Measurements from ENCODE around the gene COX18.

COX18 gene

GRCh38 chr4:73075832-73076231, 6.3 kb upstream of the COX18 start:
- H3K79me2 ChIP-seq (ENCODE audit: insufficient read depth, low read length): no peaks in the 10 kb centered on the region
- H3K27me3 ChIP-seq (ENCODE audit: insufficient read depth, low read length): no peaks in the 10 kb centered on the region
- H3F3A ChIP-seq (ENCODE audit: insufficient read depth, low read length): peaks cover 10% of the 10 kb centered on the region; the same call in 1 of the 2 replicates
- no peak for TF ChIP-seq CTCF (IDR thresholded peaks at IDR 0.05; ENCODE audit: low read length)
- no peak for TF ChIP-seq EZH2 (IDR thresholded peaks at IDR 0.05; ENCODE audit: borderline replicate concordance, low read length)
- no peak overlapping the region for H3K27ac ChIP-seq (ENCODE audit: low read depth, low read length, poor library complexity, severe bottlenecking)
- H3K36me3 ChIP-seq (ENCODE audit: insufficient read depth, low read length): peaks cover 66% of the 10 kb centered on the region
- H3K4me1 ChIP-seq (ENCODE audit: insufficient read depth, low read length, severe bottlenecking): no peaks in the 10 kb centered on the region
- no peak overlapping the region for H3K4me3 ChIP-seq (ENCODE audit: low read depth, low read length, poor library complexity, severe bottlenecking)
- no peaks in the 10 kb centered on the region for H3K9me3 ChIP-seq (ENCODE audit: low read length)
- no peaks in the 10 kb centered on the region for H4K20me1 ChIP-seq (ENCODE audit: insufficient read depth, low read length)
- H3K9ac ChIP-seq (ENCODE audit: low read length): no peak overlapping the region
- H3K4me2 ChIP-seq (ENCODE audit: low read length): no peak overlapping the region
- H2AFZ ChIP-seq (ENCODE audit: low read length): no peak overlapping the region
- H3K9me2 ChIP-seq (ENCODE audit: low read depth, low read length): no peaks in the 10 kb centered on the region

GRCh38 chr4:73070074-73070390, 516 bp upstream of the COX18 start:
- TF ChIP-seq EZH2 (IDR thresholded peaks at IDR 0.05; ENCODE audit: borderline replicate concordance, low read length) (no peak), CTCF (IDR thresholded peaks at IDR 0.05; ENCODE audit: low read length) (no peak)
- Histone ChIP-seq H3F3A (ENCODE audit: insufficient read depth, low read length) (peaks cover 9% of the 10 kb centered on the region; the same call in 1 of the 2 replicates), H3K9ac (ENCODE audit: low read length) (peak overlapping the region; percentile 81), H3K36me3 (ENCODE audit: insufficient read depth, low read length) (peaks cover 19% of the 10 kb centered on the region; the same call in 1 of the 2 replicates), H3K4me3 (ENCODE audit: low read depth, low read length, poor library complexity, severe bottlenecking) (peak overlapping the region; percentile 77), H4K20me1 (ENCODE audit: insufficient read depth, low read length) (no peaks in the 10 kb centered on the region), H3K4me2 (ENCODE audit: low read length) (peak overlapping the region; percentile 85), H3K4me1 (ENCODE audit: insufficient read depth, low read length, severe bottlenecking) (peaks cover 24% of the 10 kb centered on the region), H3K9me2 (ENCODE audit: low read depth, low read length) (no peaks in the 10 kb centered on the region), H3K27me3 (ENCODE audit: insufficient read depth, low read length) (no peaks in the 10 kb centered on the region), H2AFZ (ENCODE audit: low read length) (peak overlapping the region; percentile 60; the same call in 1 of the 2 replicates), H3K27ac (ENCODE audit: low read depth, low read length, poor library complexity, severe bottlenecking) (peak overlapping the region; percentile 87), H3K9me3 (ENCODE audit: low read length) (no peaks in the 10 kb centered on the region), H3K79me2 (ENCODE audit: insufficient read depth, low read length) (no peaks in the 10 kb centered on the region)

GRCh38 chr4:73068491-73069337, 802 bp downstream of the COX18 start:
- Histone ChIP-seq H3K27ac (ENCODE audit: low read depth, low read length, poor library complexity, severe bottlenecking) (peak overlapping the region; percentile 87), H3K9me2 (ENCODE audit: low read depth, low read length) (no peaks in the 10 kb centered on the region), H3K9ac (ENCODE audit: low read length) (peak overlapping the region; percentile 89), H2AFZ (ENCODE audit: low read length) (peak overlapping the region; percentile 4; the same call in 1 of the 2 replicates), H3K79me2 (ENCODE audit: insufficient read depth, low read length) (no peaks in the 10 kb centered on the region), H3K9me3 (ENCODE audit: low read length) (no peaks in the 10 kb centered on the region), H3K4me2 (ENCODE audit: low read length) (peak overlapping the region; percentile 85), H3K4me3 (ENCODE audit: low read depth, low read length, poor library complexity, severe bottlenecking) (peak overlapping the region; percentile 77), H3K36me3 (ENCODE audit: insufficient read depth, low read length) (peaks cover 17% of the 10 kb centered on the region; the same call in 1 of the 2 replicates), H3K4me1 (ENCODE audit: insufficient read depth, low read length, severe bottlenecking) (peaks cover 24% of the 10 kb centered on the region), H3F3A (ENCODE audit: insufficient read depth, low read length) (0 out of 2 replicates have a peak, but pooled peaks cover 6% of the 10 kb centered on the region), H3K27me3 (ENCODE audit: insufficient read depth, low read length) (no peaks in the 10 kb centered on the region), H4K20me1 (ENCODE audit: insufficient read depth, low read length) (no peaks in the 10 kb centered on the region)
- TF ChIP-seq EZH2 (IDR thresholded peaks at IDR 0.05; ENCODE audit: borderline replicate concordance, low read length) (no peak), CTCF (IDR thresholded peaks at IDR 0.05; ENCODE audit: low read length) (no peak)

Data from OCI-LY1 (cell line).